ENCODE data around the gene IQCK.

Gene IQCK

DNA sequence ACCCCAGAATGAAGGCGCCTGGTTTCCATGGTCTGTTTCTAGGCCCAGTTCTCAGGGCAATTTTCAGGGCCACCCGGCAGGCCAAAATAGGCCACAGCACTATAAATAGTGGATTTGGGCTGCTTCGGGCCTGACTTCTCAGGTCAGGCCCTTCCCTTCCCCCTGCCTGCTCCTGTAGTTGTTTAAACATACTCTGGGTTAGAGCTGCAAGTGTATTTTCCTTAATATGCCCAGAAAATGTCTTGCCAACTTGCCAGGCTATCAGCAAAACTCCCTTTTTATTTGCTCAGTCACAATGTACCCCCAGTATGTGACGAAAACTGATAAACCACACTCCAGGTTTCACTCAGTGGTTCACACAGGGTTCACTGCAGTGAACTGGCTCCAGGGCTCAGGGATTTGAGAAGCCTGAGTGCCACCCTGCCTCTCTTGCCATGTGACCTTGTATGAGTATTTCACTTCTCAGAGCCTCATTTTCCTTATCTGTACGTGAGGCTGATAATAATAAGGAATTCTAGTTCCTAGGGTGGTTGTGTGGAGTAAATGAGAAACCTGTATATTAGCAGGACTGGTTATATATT is 90.1 kb downstream of the IQCK start:
- DNase-seq = no peak

DNA sequence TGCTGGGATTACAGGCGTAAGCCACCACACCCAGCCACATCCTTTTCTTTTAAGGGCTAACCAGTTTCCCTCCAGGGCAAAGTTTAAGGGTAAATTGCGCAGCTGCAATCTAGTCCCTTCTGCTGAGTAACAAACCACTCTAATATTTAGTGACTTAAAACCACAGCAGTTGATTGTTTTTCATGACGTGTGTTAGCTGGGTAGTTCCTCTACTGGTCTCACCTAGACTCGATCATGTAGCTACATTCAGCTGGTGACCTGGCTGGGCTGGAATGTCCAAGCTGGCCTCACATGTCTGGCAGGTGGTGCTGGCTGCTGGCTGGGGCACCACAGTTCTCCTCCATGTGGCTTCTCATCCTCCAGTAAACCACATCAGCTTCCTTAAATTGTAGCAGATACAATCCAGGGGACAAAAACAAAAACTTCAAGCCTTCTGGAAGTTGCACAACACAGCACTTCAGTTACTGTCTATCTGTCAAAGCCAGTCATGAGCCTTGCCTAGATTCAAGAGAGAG is 91.1 kb downstream of the IQCK start:
- no peak for DNase-seq

DNA sequence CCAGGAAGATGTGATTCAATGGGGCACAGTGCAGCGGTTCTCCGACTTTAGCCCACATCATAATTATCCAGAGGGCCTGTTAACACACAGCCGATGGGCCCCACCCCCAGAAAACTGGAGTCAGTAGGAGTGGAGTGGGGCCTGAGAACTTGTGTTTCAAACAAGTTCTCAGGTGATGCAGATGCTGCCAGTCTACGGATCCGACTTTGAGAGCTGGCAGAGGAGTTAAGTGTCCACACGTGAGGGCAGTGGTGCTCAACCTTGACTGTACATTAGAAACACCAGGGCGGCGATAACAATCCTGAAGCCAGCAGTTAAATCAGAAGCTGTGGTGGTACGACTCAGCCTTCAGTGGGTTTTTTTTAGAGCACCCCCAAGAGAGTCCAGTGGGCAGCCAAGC is 91.6 kb downstream of the IQCK start:
- no peak for DNase-seq

DNA sequence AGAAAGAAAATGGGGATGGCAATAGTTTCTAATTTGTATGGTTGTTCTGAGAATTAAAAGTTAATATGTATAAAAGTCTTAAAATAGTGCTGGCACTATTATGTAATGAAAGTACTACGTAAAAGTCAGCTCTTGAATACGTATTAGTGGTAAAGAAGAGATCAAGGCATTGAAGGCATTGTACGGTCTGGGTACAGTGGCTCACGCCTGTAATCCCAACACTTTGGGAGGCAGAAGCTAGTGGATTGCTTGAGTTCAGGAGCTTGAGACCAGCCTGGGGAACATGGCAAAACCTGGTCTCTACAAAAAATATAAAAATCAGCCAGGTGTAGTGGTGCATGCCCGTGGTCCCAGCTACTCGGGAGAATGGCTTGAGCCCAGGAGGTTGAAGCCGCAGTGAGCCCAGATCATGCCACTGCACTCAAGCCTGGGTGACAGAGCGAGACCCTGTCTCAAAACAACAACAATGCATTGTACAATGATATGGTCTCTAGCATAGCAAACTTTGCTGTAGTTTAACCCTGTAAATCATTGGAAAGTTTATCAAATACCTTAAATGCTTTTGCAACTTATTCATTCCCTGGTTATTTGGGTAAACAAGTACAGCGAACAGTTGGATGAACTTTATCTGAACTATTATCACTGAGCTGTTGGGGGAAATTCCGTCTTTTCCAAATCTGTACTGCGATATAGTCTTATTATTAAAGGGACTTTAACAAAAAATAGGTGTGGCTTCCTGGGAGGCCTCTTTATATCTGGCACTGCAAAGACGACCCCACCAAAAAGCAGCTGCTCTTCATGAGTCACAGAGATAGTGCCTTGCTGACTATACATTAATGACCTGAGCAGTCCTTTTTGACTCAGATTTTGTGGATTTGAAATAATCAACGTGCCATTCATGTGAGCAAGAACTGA is 93.0 kb downstream of the IQCK start:
- no peak for DNase-seq

DNA sequence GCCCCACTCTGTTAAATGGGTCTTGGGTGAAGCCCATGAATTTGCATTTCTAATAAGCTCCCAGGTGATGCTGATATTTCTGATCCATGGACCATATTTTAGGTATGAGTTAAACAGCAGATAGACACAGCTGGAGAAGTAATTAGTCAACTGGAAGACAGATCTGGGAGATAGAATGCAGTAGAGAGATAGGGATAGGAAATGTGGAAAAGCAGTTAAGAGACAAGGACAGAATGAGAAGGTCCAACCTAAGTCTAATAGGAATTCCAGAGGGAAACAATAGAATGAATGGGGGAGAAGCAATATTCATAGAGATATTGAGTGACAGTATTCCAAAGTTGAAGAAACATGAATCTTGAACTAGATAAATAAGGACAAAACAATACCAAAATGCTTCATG is 94.9 kb downstream of the IQCK start:
- no peak for DNase-seq

DNA sequence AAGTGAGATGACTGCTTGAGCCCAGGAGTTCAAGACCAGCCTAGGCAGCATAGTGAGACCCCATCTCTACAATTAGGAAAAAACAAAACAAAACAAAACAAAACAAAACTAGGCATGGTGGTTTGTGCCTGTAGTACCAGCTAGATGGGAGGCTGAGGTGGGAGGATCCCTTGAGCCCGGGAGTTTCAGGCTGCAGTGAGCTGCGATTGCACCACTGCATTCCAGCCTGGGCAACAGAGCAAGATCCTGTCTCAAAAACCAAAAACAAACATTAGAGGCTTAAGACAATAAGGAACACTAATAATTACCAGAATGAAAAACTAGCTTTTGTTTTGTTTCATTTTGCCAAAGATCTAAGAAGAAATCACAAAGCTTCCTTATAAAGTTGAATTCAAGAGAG is 97.3 kb downstream of the IQCK start:
- DNase-seq = no peak

DNA sequence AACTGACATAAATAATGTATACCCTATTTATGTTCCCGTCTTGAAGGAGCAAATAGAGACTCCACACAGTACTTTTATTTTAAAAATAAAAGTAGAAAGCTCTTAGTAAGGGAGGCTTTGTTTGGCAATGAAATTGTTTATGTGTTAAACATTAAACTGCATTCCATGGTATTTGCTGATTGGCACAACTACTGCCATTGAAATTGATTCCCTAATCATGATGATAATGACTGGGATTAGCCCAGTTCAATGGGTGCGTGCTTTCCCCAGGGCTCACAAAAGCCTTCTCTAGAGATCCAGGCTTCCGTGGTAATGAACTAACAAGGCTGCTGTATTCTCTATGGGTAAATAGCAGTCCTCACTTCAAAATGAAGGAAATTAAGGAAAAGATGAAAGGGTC is 99.1 kb downstream of the IQCK start:
- DNase-seq = no peak

DNA sequence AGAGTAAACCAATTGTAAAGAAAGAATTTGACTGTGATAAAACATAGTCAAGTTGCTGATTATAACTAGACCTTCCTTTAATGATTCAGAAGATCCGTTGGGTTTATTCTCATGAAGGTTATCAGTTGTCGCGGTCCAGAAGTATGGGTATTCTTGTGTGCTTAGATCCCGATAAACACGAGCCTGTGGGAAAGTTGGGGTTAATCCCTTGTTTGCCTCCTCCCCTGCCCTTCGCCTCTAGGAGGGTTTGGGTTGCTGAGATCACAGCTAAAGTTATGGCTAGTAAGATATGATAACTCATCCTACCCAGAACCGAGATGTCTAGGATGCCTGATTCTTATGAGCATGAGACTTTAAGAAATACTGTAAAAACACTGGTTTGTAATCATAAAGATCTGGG is 99.8 kb downstream of the IQCK start:
- no peak for DNase-seq

DNA sequence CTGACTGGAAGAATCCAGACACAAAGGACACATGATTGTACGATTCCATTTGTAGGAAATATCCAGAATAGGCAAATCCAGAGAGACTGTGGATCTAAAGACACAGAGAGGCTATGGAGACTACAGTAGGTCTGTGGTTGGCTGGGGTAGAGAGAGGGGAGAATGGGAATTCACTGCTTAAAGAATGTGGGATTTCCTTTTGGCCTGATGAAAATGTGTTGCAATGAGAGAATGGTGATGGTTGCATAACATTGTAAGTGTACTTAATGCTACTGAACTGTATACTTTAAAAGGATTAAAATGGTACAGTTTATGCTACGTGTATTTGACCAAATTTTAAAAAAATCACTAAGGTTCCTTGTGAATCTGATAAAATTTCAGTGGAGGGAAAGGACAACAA is 104.5 kb downstream of the IQCK start:
- DNase-seq = no peak

DNA sequence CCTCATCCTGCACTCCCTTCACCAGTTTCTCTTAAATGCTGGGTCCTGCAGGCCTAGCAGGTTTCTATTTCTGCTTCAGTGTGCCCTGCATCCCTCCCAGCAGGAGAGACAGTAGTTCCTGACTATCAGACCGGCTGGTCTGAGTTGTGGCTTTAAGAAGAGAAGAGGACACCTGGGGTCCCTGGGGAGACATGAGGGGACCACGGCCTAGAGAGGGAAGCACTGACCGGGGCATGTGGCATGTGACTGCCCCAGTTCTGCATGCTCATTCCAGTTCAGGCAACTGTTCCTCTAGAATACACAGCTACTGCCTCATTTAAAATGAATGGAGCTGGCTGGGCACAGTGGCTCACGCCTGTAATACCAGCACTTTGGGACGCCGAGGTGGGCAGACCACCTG is 105.3 kb downstream of the IQCK start:
- DNase-seq = no peak

DNA sequence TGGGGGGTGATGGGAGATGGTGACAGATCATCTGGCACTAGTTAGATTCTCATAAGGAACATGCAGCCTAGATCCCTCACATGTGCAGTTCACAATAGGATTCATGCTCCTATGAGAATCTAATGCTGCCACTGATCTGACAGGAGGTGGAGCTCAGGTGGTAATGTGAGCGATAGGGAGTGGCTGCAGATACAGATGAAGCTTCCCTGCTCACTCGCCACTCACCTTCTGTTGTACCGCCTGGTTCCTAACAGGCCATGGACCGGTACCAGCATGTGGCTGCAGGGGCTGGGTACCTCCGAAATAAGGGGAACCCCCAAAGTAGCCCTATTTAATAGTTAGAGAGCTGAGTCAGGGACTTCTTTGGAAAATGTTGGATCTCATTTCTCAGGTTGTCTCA is 106.1 kb downstream of the IQCK start:
- DNase-seq = no peak

DNA sequence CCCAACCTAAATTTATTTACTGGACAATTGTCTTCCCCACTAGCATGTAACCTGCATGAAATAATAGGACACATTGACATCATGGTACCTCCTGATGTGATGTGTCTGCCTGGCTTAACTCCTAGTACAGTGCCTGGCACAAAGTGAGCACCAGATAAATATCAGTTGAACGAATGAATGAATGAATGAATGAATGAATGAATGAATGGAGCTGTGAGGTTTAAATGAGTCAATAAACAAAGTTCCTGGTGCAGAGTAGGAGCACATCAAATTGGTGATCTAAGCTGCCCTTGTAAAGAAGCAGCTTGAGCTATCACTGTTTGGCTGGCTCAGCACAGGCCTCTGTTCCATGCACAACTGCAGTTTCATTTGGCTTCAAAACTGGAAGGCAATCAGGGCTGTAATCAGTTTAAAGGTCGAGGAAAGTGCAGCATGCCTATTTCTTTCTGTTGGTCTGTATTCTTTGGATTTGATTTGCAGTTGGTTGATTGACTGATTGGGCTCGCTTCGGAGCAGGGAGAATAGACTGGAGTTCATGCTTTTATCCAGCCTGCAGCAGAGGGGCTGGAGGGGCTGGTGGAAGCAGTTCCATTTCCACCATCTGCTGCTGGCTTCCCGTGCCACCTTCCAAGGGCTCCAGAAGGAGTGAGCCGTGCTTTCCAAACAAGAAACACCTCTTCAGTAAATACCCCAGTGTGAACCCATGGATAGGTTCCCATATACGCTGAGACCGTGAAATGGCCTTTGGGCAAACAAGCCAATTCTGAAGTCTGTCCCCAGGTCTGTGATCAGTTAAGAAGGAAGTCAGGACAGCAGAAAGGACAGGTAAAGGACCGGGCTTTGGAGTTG is 112.0 kb downstream of the IQCK start:
- no peak for DNase-seq

DNA sequence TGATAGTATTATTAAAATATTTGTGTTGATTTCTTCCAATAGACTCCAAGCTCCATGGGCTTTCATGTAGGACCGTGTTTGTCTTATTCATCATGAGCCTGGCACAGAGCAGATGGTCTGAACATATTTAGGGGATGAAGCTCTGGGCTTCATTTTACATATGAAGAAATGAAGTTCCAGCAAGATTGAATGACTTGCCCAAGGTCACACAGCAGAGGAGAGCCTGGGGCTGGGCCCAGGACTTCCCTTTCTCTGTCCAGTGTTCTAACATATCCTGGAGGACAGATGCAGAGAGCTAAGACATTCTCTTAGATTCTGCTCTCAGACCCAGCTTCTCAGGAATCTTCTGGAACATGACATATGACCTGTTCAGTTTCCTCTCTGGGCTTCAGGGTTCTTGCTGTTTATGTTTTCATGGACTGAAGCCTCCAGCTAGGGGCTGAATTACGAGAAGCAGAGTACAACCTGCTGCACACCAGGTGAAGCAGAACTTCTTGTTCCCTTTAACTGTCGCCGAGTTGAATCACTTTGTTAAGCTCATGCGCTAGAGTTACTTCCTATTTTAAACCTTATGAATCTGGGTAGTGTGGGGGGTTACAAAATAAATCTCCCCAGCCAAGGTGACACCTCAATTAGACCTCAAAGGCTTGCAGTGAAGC is 113.0 kb downstream of the IQCK start:
- no peak for DNase-seq

DNA sequence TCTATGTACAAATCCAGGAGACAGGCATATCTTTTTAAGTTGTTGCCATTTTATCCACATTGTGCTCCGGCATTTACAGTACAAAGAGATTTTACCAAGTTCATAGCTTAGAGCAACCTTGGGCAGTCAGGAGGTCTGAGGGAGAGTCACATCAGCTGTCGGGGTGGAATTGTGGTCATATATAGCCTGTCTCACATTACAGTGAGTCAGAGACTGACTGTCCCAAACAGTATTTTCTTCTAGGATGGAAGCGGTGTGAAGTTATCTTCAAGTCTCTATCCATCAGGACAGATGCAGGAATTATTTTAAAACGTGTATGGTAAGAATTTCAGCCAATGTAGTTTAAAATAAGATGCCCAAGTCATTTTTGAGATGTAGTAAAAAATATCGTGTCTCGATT is 113.6 kb downstream of the IQCK start:
- no peak for DNase-seq

DNA sequence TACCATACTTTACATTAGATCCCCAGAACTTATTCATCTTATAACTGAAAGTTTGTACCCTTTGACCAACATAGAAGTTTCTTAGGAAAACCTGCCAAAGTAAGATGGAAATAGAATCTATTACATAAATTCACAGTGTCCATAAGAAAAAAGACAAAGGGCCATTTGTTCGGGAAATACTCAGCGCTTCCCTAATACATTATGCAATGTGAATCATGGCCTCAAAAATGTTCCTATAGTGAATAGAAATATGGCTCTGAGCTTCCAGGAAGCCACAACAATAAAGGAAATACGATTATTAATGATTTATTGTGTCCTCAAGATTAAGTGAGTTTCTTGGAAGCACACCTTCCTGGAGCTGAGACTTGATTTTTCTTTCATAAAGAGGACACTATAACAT is 115.1 kb downstream of the IQCK start:
- no peak for DNase-seq

DNA sequence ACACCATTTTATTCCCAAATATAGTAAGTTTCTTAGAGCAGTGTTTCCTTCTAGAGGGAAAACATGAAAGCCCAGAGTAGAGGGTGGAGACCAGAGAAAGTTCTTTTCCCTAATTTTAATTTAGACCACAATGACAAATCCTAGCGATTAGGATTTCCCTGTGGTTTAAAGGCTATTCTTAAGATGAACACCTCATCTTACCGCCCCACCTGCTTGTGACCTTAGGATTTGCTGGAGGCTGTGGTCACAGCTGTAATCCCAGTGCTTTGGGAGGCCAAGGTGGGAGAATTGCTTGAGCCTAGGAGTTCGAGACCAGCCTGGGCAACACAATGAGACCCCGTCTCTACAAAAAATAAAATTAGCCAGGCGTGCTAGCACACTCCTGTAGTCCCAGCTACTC is 115.5 kb downstream of the IQCK start:
- no peak for DNase-seq

DNA sequence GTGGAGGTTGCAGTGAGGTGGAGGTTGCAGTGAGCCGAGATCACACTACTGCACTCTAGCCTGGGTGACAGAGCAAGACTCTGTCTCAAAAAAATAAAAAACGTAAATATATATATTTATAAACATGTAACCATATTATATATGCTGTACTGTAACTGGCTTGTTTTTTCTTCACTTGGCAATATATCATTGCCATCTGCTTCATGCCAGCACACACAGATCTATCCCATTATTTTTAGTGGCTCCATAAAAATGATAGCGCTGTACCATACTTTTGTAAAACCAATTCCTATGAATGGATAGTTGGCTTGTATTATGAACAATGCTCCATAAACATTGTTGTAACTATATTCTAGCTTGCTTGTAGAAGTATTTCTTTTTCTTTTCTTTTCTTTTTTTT is 117.1 kb downstream of the IQCK start:
- no peak for DNase-seq

DNA sequence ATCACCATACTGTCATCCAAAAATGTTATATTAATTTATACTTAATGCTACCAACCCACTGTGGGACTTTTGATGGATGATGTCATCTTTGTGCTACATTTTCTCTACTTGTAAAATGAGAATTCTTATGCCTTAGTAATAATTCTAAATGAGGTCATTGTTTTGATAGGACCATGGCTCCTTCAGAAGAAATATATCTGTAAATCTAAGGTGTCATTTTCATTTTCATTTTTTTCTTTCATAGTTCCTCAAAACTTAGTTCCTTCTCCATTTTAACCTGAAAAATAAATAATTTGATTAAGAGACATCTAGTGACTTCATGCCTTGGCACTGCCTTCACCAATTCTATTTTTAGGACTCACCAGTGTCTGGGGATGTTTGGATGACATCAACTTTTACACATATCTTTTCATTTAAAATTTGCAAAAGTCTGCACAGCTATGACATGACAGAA is 117.9 kb downstream of the IQCK start:
- no peak for DNase-seq

DNA sequence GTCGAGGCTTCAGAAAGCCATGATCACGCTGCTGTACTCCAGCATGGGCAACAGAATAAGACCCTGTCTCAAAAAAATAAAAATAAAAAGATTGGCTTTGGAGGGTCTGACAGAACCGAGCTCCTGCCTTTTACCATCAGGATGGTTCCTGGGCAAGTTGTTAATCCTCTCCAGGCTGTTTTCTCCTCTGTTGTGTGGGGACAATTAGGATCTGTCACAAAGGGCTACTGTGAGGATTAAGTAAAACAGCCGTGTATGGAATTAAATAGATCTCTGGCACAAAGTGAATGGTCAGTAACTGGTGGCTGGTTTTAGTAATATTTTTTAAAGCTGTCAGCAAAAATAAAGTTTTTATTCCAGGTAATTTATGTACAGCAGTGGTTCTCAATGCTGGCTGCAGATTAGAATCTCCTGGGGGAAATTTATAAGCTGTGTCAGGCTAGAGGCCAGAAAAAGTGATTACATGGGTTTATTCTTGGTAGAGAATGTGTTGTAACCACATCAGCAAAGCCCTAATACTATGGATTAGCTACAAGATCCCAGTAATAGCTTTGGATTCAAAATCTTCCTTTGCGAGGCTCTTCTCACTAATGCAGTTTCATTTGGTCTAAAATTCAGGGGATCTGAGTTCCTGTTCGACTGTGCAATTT is 119.4 kb downstream of the IQCK start:
- no peak for DNase-seq

DNA sequence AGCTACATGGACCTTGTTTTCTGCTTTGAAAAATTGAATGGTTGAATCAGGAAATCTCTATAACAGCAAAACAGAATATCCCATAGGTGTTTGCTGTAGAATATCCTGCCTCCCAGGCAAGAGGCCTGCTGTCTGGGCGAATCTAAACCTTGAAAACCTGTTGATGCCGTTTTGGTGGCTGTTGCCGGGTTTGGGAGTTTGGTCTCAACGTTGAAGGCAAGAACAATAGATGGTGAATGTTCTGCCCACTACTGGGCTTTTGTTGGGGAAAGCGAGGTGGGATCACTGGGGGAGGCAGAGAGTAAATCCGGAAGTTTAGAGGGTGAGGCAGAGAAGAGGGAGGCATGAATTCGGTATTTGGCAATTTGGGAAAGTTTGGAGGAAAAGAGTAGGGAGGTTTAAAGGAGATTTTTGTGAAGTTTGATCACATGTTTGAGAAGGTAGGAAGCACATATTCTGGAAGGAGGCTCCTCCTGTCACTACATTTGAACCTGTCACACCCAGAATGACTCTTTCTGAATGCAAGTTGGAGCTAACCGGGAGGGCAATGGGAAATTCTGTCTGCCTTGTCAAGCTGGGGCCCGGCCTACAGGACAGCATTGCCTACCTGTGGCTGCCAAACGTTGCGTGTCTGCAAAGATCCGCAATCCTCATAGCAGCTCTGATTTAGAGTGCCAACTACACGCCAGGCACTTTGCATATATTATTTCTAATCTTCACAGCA is 120.1 kb downstream of the IQCK start:
- no peak for DNase-seq

DNA sequence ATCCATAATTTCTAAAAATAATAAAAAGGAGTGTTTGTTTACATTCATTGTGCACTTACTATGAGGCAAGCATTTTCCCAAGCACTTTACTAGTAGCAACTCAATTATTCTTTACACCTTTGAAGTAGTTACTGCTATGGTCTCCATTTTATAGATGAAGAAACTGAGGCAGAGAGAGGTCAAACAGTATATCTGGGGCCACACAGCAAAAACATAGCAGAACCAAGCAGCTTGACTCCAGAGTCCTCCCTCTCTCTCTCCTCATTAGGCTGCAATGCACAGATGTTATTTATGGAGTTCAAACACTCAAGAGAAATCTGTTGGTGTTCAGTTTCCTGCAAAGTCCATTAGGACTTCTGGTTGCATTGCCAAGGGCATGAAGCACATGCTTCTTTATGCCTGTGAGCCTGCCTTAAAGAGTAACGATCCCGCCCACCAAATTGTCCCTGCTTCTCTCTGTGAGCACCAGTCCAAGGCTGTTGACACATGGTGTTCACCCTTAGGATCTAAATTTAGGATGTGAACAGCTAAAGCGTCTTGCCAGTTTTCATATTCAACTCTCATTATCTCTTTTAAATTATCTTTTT is 122.5 kb downstream of the IQCK start:
- DNase-seq = no peak

Measured in stimulated activated CD8-positive, alpha-beta memory T cell treated with anti-CD3 and anti-CD28 coated beads, Interleukin-4, amount 100 ng/mL, for 48 hours (primary cell).